Heart left ventricle (tissue), 13 donors: ENCODE measurements around the gene RWDD2A.

Experiments used
- CTCF ChIP-seq, 12 donors: fragments of 200-600 bp; sonication (generic) in 4 of 12; IDR thresholded peaks; one replicate each; pipeline versions ENCODE4 v1.5.0 to v1.8.0; 2018 to 2022; ENCODE audit warnings: antibody characterized with exemption in 12 of 12, mild to moderate bottlenecking in 5 of 12
- POLR2A ChIP-seq, 2 donors: fragments of 450-650 bp; IDR thresholded peaks; one replicate each; pipeline ENCODE4 v1.6.1; 2017; ENCODE audit warnings: antibody characterized with exemption in 2 of 2, mild to moderate bottlenecking in 2 of 2, moderate library complexity in 2 of 2
- donor health status: ischemic (EF 13 %, LVEDD 7.1; RV severe dilation, severe dysfunction).
- donor health status: DM: no; HTN: yes; CAD: no.
- donor health status: DM: no; HTN: no; CAD: no.
- donor health status: ischemic (EF 25% LVEDD 6.9; RV normal size, moderate dysfunction).
- donor health status: ischemic (EF 25% LVEDD 5.7; RV mildly dilated, moderate dysfunction).
- donor health status: ischemic (EF 35%, LVEDD 5.7; RV mildly dilated, moderate dysfunction).
- donor health status: nonischemic (EF 11% LVEDD 7.7; RV severe dilation, severe dysfunction).
- donor health status: DM: yes; HTN: yes; CAD: no.
- donor health status: PGD.
- donor health status: ischemic (EF 29% LVEDD 5.4; RV normal size, mild dysfunction).
- donor health status: nonischemic (EF 23%, LVEDD 6.1; RV moderate dilation, normal function).

- TF ChIP-seq CTCF (IDR thresholded peaks at IDR 0.05) (no peak), POLR2A (IDR thresholded peaks at IDR 0.05) (no peak)
Measured at GRCh38 chr6:83183082-83183828, 9.9 kb upstream of the RWDD2A start.
